Gastrocnemius medialis (tissue), 4 donors: Measurements from ENCODE around the gene FGF22. TPM values are rescaled to one million over a fixed set of nuclear protein-coding genes. Genes with fewer than 3 reads are reported as not detected.

Experiments
- ATAC-seq, 2 donors: fragments of 150-250 bp; one replicate each; pipeline ENCODE4 v1.9.1; 2016
- DNase-seq, 2 donors: peaks; one replicate each; pipeline ENCODE4 v3.0.0-alpha.2; 2019
- H3K27ac ChIP-seq, 4 donors: fragments of 200-600 bp; sonication (generic); 1 replicate in 1 of 4; 2 replicates in 3 of 4; pipeline ENCODE4 v1.5.1; 2016 to 2018; ENCODE audit warnings: mild to moderate bottlenecking in 2 of 4, moderate library complexity in 1 of 4
- H3K27me3 ChIP-seq, 3 donors: fragments of 200-600 bp; sonication (generic) in 2 of 3; 1 replicate in 1 of 3; 2 replicates in 2 of 3; pipeline versions ENCODE4 v1.5.1 to v1.6.0; 2016 to 2019; ENCODE audit warnings: mild to moderate bottlenecking in 1 of 3, moderate library complexity in 1 of 3
- H3K36me3 ChIP-seq, 2 donors: fragments of 200-600 bp; sonication (generic) in 1 of 2; one replicate each; pipeline ENCODE4 v1.5.1; 2017 to 2018
- H3K4me1 ChIP-seq, 2 donors: fragments of 200-600 bp; sonication (generic) in 1 of 2; one replicate each; pipeline ENCODE4 v1.5.1; 2016 to 2017; ENCODE audit warnings: mild to moderate bottlenecking in 2 of 2
- H3K4me3 ChIP-seq, 4 donors: fragments of 200-600 bp; sonication (generic) in 3 of 4; 1 replicate in 1 of 4; 2 replicates in 3 of 4; pipeline ENCODE4 v1.5.1; 2016 to 2019; ENCODE audit warnings: mild to moderate bottlenecking in 2 of 4
- H3K9me3 ChIP-seq, 3 donors: fragments of 200-600 bp; sonication (generic) in 2 of 3; 1 replicate in 1 of 3; 2 replicates in 2 of 3; pipeline ENCODE4 v1.5.1; 2016 to 2019
- CTCF ChIP-seq, 5 experiments: fragments of 450-650 bp in 3 of 5; fragments of 200-600 bp in 2 of 5; sonication (generic) in 2 of 5; IDR thresholded peaks in 4 of 5; conservative IDR thresholded peaks in 1 of 5; 1 replicate in 4 of 5; 2 replicates in 1 of 5; pipeline ENCODE4 v1.5.1; 2016 to 2019; ENCODE audit warnings: antibody characterized with exemption in 5 of 5, mild to moderate bottlenecking in 3 of 5, moderate library complexity in 3 of 5
- POLR2A ChIP-seq, 2 donors: fragments of 450-650 bp; IDR thresholded peaks; one replicate each; pipeline ENCODE4 v1.6.1; 2017; ENCODE audit warnings: antibody characterized with exemption in 2 of 2, mild to moderate bottlenecking in 2 of 2, moderate library complexity in 2 of 2
- in situ Hi-C, 4 donors: fragments of 200-750 bp; cut with MboI; loops; one replicate each; pipeline versions ENCODE4 v1.15.0 to v1.8.0; 2017; ENCODE audit warnings: low sequenced_read_pairs in 4 of 4
- intact Hi-C: fragments of 100-400 bp; cut with DNase I; formaldehyde crosslinking; loops from one replicate; pipeline ENCODE4 v1.15.1; 2023; ENCODE audit warnings: low total_unique reads
- total RNA-seq, 4 donors: library from RNA; depleted of rRNA; stranded (reverse); fragments of >200 nt; gene quantifications; one replicate each; pipeline versions ENCODE4 v1.1.0 to v1.2.3, GENCODE V29; 2016

Gene FGF22
- total RNA-seq, 4 donors from 2014 or later: not detected

GRCh38 chr19:641702-642101 is 2.0 kb downstream of the FGF22 start:
- Histone ChIP-seq H3K36me3 (peaks cover 0 to 9% of the 10 kb centered on the region in 2 donors), H3K27ac (no peak overlapping the region), H3K4me1 (peaks cover 0 to 9% of the 10 kb centered on the region in 2 donors), H3K4me3 (no peak overlapping the region), H3K27me3 (no peaks in the 10 kb centered on the region), H3K9me3 (no peaks in the 10 kb centered on the region)
- in situ Hi-C loops: no loop called here
- ATAC-seq (no peak), DNase-seq (no peak)
- TF ChIP-seq CTCF (IDR thresholded peaks at IDR 0.05 in 4 of 5, conservative IDR thresholded peaks at IDR 0.05 in 1 of 5) (no peak), POLR2A (IDR thresholded peaks at IDR 0.05) (no peak)
- intact Hi-C loops: no loop called here

GRCh38 chr19:642767-643727 is 3.4 kb downstream of the FGF22 start:
- intact Hi-C loops: no loop called here
- no peak for TF ChIP-seq CTCF (IDR thresholded peaks at IDR 0.05 in 4 of 5, conservative IDR thresholded peaks at IDR 0.05 in 1 of 5)
- TF ChIP-seq POLR2A (IDR thresholded peaks at IDR 0.05): no peak
- in situ Hi-C loops: no loop called here
- ATAC-seq (no peak), DNase-seq (no peak)
- Histone ChIP-seq H3K4me1 (peaks cover 0 to 9% of the 10 kb centered on the region in 2 donors), H3K4me3 (no peak overlapping the region), H3K9me3 (no peaks in the 10 kb centered on the region), H3K27ac (no peak overlapping the region), H3K36me3 (peaks cover 0 to 23% of the 10 kb centered on the region in 2 donors), H3K27me3 (no peaks in the 10 kb centered on the region)

- intact Hi-C loops (no loop called here), in situ Hi-C loops (no loop called here)
- Histone ChIP-seq H3K4me3 (no peak overlapping the region), H3K9me3 (no peaks in the 10 kb centered on the region), H3K27ac (no peak overlapping the region), H3K27me3 (no peaks in the 10 kb centered on the region), H3K36me3 (peaks cover 0 to 30% of the 10 kb centered on the region in 2 donors), H3K4me1 (peaks cover 0 to 8% of the 10 kb centered on the region in 2 donors)
- DNase-seq: no peak
- ATAC-seq: no peak
- TF ChIP-seq CTCF (IDR thresholded peaks at IDR 0.05 in 4 of 5, conservative IDR thresholded peaks at IDR 0.05 in 1 of 5): no peak
- TF ChIP-seq POLR2A (IDR thresholded peaks at IDR 0.05): no peak
These were observed 4.1 kb downstream of the FGF22 start for GRCh38 chr19:643736-644135.

- H3K4me3 ChIP-seq: no peak overlapping the region
- H3K36me3 ChIP-seq: peaks cover 0 to 36% of the 10 kb centered on the region in 2 donors
- ATAC-seq (no peak), DNase-seq (no peak)
- H3K27me3 ChIP-seq: no peaks in the 10 kb centered on the region
- TF ChIP-seq CTCF (IDR thresholded peaks at IDR 0.05 in 4 of 5, conservative IDR thresholded peaks at IDR 0.05 in 1 of 5) (no peak), POLR2A (IDR thresholded peaks at IDR 0.05) (no peak)
- intact Hi-C loops: no loop called here
- H3K27ac ChIP-seq: no peak overlapping the region
- H3K9me3 ChIP-seq: no peaks in the 10 kb centered on the region
- peaks cover 0 to 1% of the 10 kb centered on the region in 2 donors for H3K4me1 ChIP-seq
- in situ Hi-C loops: no loop called here
These were observed 4.7 kb downstream of the FGF22 start for GRCh38 chr19:644363-644762.
